ENCODE results near the gene FBXO34.
"Not testable (repeated sequence)": the region's sequence is repeated elsewhere in the genome, so short reads cannot be mapped to it uniquely, and the experiment has no call there.

FBXO34 gene

GRCh38 chr14:55383056-55383466 lies 111.8 kb downstream of the FBXO34 start:
- DNase-seq (ENCODE audit: low spot score): not testable (repeated sequence)

DNA sequence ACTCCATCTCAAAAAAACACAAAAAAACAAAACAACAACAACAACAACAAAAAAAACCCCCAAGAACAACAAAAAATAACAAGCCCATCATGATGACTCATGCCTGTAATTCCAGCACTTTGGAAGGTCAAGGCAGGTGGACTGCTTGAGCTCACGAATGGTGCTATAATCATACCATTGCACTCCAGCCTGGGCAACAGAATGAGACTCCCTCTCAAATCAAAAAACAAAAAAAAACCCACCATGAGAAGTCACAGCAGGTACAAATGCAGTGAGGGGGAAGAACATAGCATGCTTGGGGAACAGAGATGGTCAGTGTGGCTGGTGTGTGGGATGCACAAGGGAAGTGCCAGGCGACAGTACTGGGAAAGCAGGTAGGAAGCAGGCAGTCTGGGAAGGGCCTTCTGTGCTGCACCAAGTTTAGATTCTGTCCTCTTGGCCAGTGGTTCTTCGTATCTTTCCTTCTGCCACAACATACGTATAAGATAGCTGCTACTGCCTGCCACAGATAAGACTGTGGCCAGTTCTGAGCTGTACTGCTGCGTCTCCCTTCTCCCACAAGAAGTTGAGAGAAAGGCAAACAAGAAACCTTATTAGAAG lies 112.4 kb downstream of the FBXO34 start:
- no peak for DNase-seq (ENCODE audit: low spot score)

- no peak for DNase-seq (ENCODE audit: low spot score)
These were observed 113.3 kb downstream of the FBXO34 start for GRCh38 chr14:55384536-55384935.

- DNase-seq (ENCODE audit: low spot score): no peak
These were observed 115.0 kb downstream of the FBXO34 start for GRCh38 chr14:55386037-55386808.

DNA sequence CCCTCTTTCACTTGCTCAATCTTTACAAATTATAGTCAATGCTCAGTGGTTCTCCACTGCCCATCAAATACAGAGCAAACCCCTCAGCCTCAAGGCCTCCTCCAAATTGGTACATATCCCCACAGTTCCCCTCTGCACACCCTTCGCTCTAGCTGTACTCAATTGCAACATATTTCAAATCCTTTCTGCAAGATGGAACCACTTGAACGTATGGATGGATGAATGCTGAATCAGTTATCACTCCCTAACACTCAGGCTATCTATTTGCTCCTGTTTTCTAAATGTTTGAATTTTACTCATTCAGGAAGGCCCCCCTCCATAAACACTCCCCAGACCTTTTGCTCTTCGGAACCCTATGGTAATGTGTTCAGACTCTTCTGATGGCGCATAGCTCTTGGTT lies 115.9 kb downstream of the FBXO34 start:
- DNase-seq (ENCODE audit: low spot score): no peak

- DNase-seq (ENCODE audit: low spot score): no peak
These were observed 116.9 kb downstream of the FBXO34 start for GRCh38 chr14:55388160-55388559.

- DNase-seq (ENCODE audit: low spot score): no peak
These were observed 118.1 kb downstream of the FBXO34 start for GRCh38 chr14:55389330-55389729.

DNA sequence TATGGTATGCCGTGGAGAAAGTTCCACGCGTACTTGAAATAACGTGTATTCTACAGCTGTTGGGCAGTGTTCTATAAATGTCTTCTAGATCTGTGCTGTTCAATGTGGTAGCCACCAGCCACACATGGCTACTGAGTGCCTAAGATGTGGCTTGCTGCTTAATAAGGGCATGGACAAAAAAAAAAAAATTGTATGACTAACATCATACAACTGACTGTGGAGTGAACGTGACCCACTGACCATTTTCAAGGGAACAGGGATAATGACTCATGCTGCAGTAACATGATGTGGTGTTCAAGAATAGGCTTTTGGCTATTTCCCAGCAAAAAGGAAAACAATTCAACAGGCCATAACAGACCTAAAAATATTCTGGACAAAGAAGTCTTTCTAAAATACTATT lies 127.5 kb downstream of the FBXO34 start:
- no peak for DNase-seq (ENCODE audit: low spot score)

GRCh38 chr14:55399183-55399582 lies 128.0 kb downstream of the FBXO34 start:
- no peak for DNase-seq (ENCODE audit: low spot score)

DNA sequence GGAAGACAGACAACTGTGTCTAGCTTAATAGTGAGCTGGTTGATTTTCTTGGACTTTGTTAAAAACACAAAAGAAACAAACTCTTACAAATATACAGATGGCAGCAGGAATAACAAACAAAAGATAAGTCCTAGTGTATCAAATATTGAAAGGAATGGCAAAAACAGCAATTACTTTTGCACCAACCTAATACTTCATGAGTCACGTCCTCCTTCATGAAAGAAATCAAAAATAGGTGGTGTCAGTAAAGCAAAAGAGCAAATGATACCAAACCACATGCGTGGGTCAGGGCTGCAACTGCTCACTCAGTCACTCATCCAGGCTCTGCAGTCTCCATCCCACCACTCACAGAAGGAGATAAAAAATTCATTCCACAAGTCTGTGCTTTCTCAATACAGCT lies 128.6 kb downstream of the FBXO34 start:
- no peak for DNase-seq (ENCODE audit: low spot score)

GRCh38 chr14:55401751-55402150 lies 130.5 kb downstream of the FBXO34 start:
- DNase-seq (ENCODE audit: low spot score): no peak
